SJSA1 (cell line): ENCODE measurements around the gene AVPR2. TPM values are rescaled to one million over a fixed set of nuclear protein-coding genes. Genes with fewer than 3 reads are reported as not detected.
A peak's percentile ranks its signal among the peaks of the same experiment; 100 is the strongest.

ENCODE experiments used
- DNase-seq, 2 experiments: peaks; one replicate each; pipeline ENCODE4 v3.0.0-alpha.2; 2015 to 2020; ENCODE audit warnings: low spot score in 2 of 2, low read depth in 1 of 2
- H3K27ac ChIP-seq: fragments of 250-450 bp; sonication (Bioruptor Pico); 2 replicates; pipeline ENCODE4 v1.5.1; 2020; ENCODE audit warnings: mild to moderate bottlenecking, moderate library complexity
- H3K27me3 ChIP-seq: fragments of 250-450 bp; sonication (Bioruptor Pico); replicated peaks from 2 replicates; pipeline ENCODE4 v1.5.1; 2020; ENCODE audit warnings: mild to moderate bottlenecking, moderate library complexity
- H3K36me3 ChIP-seq: fragments of 250-450 bp; sonication (Bioruptor Pico); 2 replicates; pipeline ENCODE4 v1.5.1; 2020; ENCODE audit warnings: mild to moderate bottlenecking
- H3K4me1 ChIP-seq: fragments of 250-450 bp; sonication (Bioruptor Pico); replicated peaks from 2 replicates; pipeline ENCODE4 v1.6.1; 2021; ENCODE audit warnings: mild to moderate bottlenecking
- H3K4me3 ChIP-seq: fragments of 250-450 bp; sonication (Bioruptor Pico); 2 replicates; pipeline ENCODE4 v1.5.1; 2020; ENCODE audit warnings: mild to moderate bottlenecking
- H3K9me3 ChIP-seq: fragments of 250-450 bp; sonication (Bioruptor Pico); replicated peaks from 2 replicates; pipeline ENCODE4 v1.5.1; 2020; ENCODE audit warnings: mild to moderate bottlenecking
- total RNA-seq: library from RNA; depleted of rRNA; stranded (reverse); fragments of >200 nt; shearing (Covaris generic); gene quantifications from 2 replicates; pipeline ENCODE4 v1.2.3, GENCODE V29; 2014

Gene AVPR2
- total RNA-seq, 1 experiment from 2014 or later = not detected

DNA sequence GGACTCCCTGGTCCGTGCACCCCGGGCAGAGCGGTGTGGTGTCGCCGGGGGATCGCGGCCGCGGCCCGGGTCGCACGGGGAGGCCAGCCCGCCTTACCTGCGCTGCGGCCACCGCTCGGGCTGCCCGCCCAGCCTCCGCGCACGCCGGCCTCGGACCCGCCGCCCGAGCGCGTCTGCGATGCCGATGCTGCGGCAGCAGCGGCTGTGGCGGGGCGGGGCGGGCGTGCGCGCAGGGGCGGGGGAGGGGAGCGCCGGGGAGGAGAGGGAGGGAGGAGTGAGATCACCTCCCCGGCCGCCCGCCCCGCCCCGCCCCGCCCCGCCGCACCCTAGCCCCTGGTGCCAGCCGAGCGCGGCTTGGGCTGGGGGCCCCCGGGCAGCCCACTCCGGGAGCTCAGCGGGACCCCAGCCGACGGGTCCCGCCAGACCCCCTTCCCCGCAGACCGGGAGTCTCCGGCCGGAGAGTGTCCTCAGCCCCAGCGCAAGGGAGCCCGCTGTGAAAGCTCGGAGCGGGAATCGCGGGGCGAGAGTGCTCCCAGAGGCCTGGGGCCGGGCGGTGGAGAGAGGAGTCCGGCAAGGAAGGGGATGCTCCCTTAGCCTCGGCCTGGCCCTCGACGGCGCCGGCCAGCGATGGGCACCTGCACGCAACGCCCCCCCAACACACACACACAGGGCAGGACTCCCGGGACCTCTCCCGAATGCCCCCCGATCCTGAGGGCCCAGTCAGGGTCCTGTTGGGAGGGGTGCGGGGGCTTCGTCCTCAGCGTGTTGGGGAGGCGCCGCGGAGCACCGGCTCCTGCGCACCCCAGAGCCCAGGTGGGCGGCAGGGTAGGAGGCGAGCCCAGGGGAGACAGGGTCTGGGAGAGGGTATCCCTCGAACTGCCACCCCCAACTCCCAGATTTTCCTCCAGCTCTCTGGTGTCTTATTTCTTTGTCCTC lies 18.2 kb upstream of the AVPR2 start, which contains the start of gene L1CAM:
Gene L1CAM (minus strand): TSS at position 206 of the 936 bp plus-strand sequence. CDS start 10,337 bp downstream, outside the sequence.
- H3K4me1 ChIP-seq = no peaks in the 10 kb centered on the region
- H3K9me3 ChIP-seq = no peaks in the 10 kb centered on the region
- no peak within 1 kb of the TSS for H3K4me3 ChIP-seq
- H3K27me3 ChIP-seq = peaks cover 9% of the 10 kb centered on the region; the same call in 1 of the 2 replicates
- H3K36me3 ChIP-seq = no peaks in the 10 kb centered on the region
- no peak for DNase-seq
- no peak within 1 kb of the TSS for H3K27ac ChIP-seq

- Histone ChIP-seq H3K4me3 (no peak overlapping the region), H3K27me3 (peaks cover 9% of the 10 kb centered on the region; the same call in 1 of the 2 replicates), H3K9me3 (no peaks in the 10 kb centered on the region), H3K4me1 (no peaks in the 10 kb centered on the region), H3K27ac (no peak overlapping the region), H3K36me3 (no peaks in the 10 kb centered on the region)
- no peak for DNase-seq
These were observed 17.6 kb upstream of the AVPR2 start for GRCh38 chrX:153886915-153887314.

DNA sequence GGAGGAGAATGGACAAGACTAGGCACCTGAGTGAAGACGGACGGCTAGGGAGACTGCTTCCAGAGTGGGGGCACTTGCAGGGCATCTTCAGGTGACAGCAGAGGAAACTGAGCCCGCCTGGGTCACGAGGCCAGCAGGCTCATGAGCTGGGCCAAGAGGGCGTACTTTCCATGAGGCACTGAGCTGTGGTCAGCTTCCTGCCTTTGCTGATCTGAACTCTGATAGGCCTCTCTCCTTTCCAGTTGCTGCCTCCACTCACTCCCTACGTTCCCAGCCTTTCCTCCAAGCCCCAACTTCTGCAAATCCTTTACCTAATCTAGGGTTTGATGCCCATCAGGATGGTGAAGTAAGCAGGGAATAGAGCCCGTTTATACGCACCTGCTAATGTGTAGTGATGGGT lies 17.1 kb upstream of the AVPR2 start:
- no peak overlapping the region for H3K4me3 ChIP-seq
- no peak for DNase-seq
- H3K36me3 ChIP-seq = no peaks in the 10 kb centered on the region
- no peak overlapping the region for H3K27ac ChIP-seq
- H3K9me3 ChIP-seq = no peaks in the 10 kb centered on the region
- peaks cover 9% of the 10 kb centered on the region; the same call in 1 of the 2 replicates for H3K27me3 ChIP-seq
- no peaks in the 10 kb centered on the region for H3K4me1 ChIP-seq

- peaks cover 9% of the 10 kb centered on the region; the same call in 1 of the 2 replicates for H3K27me3 ChIP-seq
- no peaks in the 10 kb centered on the region for H3K36me3 ChIP-seq
- H3K27ac ChIP-seq = no peak overlapping the region
- no peaks in the 10 kb centered on the region for H3K4me1 ChIP-seq
- H3K4me3 ChIP-seq = no peak overlapping the region
- no peak for DNase-seq
- H3K9me3 ChIP-seq = no peaks in the 10 kb centered on the region
These were observed 16.1 kb upstream of the AVPR2 start for GRCh38 chrX:153888344-153888743.

DNA sequence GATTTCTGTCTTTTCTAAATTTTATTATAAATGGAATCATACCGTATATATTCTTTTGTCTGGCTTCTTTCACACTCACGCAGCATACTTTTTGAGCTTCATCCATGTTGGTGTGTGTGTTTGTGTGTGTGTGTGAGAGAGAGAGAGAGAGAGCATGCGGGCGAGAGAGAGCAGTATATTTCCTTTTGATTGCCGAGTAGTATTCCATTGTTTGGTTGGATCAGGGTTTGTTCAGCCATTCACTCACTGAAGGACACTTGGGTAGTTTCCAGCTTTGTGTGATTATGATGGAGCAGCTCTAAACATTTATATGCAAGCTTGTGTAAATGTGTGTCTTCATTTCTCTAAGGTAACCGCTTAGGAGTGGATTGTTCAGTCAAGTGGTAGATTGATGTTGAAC lies 15.3 kb upstream of the AVPR2 start:
- DNase-seq = no peak
- H3K36me3 ChIP-seq = no peaks in the 10 kb centered on the region
- no peak overlapping the region for H3K4me3 ChIP-seq
- H3K27me3 ChIP-seq = peaks cover 9% of the 10 kb centered on the region; the same call in 1 of the 2 replicates
- no peaks in the 10 kb centered on the region for H3K4me1 ChIP-seq
- no peak overlapping the region for H3K27ac ChIP-seq
- H3K9me3 ChIP-seq = no peaks in the 10 kb centered on the region

DNA sequence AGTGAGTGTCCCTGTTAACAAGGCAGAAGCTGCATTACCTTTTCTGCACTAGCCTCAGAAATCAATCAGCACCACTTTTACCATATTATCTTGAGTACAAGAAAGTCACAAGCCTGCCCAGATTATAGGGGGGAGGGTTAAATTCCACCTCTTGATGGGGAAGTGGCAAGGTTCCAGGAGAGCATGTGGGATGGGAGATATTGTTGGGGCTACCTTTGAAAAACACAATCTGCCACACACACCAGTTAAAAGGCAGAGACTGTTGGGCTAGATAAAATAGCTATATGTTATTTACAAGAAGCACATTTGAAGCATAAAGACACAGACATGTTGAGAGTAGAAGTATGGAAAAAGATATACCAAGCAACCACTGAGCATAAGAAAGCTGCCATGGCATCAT lies 6.6 kb upstream of the AVPR2 start:
- H3K27ac ChIP-seq = no peak overlapping the region
- no peaks in the 10 kb centered on the region for H3K27me3 ChIP-seq
- DNase-seq = no peak
- H3K36me3 ChIP-seq = no peaks in the 10 kb centered on the region
- no peaks in the 10 kb centered on the region for H3K9me3 ChIP-seq
- peaks cover 4% of the 10 kb centered on the region; the same call in 1 of the 2 replicates for H3K4me1 ChIP-seq
- no peak overlapping the region for H3K4me3 ChIP-seq

DNA sequence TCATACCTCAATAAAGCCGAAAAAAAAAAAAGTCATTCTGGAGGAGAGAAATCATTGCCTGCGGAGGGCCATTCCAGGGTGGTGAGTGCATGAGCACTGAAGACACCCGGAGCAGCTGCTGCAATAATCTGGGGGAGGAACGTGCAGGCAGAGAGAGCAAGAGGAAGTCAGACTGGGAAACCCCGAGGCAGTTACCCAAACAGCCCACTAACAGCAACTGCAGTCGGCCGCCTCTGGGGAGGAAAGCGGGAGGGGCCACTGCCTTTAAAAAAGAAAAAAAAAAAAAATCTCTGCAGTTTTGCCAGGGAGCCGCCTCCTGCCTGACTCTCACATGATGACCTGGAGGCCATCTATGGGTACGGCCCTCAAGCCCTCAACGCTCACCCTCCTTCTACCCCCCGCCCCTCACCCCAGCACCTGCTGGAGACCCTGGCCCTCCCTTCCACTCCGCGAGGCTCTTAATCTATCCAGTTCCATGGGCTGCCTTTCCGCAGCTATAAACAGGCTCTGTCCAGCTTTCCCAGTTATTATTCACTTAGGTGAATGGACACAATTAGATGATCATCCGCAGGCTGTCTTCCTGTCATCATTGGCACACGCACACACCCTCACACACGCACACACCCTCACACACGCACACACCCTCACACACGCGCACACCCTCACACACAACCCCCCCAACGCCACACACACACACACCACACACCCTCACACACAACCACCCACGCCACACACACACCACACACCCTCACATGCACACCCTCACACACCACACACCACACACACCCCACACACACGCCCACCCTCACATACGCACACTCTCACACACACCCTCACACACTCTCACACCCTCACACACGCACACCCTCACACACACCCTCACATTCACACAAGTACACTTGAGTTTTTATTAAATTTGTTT lies 3.4 kb upstream of the AVPR2 start:
- no peaks in the 10 kb centered on the region for H3K9me3 ChIP-seq
- H3K27me3 ChIP-seq = no peaks in the 10 kb centered on the region
- no peaks in the 10 kb centered on the region for H3K36me3 ChIP-seq
- H3K4me3 ChIP-seq = no peak overlapping the region
- DNase-seq = peak; percentile 31 to 59
- no peak overlapping the region for H3K27ac ChIP-seq
- H3K4me1 ChIP-seq = peaks cover 4% of the 10 kb centered on the region; the same call in 1 of the 2 replicates

DNA sequence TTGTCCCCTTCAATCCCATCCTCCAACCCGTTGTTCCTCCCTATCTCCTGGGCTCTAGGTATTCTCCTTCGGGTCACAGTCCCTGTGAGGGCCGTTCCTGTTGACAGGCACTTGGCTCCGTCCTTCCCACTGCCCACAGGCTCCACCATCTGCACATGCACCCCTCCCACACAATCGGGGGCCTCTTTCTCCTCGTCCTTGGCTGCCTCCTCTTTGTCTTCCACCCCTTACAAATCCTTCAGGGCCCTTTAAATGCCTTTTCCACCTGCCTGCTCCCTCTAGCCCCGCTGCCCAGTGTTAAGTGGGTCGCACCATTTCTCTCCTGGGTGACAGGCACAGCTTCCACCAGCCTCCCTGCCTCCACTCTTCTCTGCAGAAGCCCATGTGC lies 2.7 kb upstream of the AVPR2 start:
- H3K36me3 ChIP-seq = no peaks in the 10 kb centered on the region
- H3K27ac ChIP-seq = no peak overlapping the region
- no peak overlapping the region for H3K4me3 ChIP-seq
- no peak for DNase-seq
- peaks cover 4% of the 10 kb centered on the region; the same call in 1 of the 2 replicates for H3K4me1 ChIP-seq
- H3K9me3 ChIP-seq = no peaks in the 10 kb centered on the region
- H3K27me3 ChIP-seq = no peaks in the 10 kb centered on the region

DNA sequence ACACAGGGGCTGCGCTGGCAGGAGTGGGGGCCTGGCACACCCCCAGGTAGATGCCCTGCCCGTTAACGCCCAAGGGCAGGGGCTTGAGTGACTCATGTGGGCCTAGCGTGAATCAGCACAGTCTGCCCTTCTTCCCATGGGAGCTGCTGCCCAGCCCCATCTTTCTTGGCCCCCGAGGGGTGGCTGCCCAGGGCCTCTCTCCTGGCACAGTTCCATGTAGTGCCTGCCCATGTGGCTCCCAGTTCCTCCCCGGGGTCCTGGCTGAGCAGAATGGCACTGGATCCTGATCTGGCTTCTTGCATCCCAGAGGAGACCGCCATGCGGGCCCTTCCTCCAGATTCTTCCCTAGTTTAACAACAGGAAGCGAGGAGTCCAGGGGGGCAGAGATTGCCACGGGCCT lies 2.1 kb upstream of the AVPR2 start:
- H3K27ac ChIP-seq = no peak overlapping the region
- no peaks in the 10 kb centered on the region for H3K9me3 ChIP-seq
- DNase-seq = no peak
- no peaks in the 10 kb centered on the region for H3K27me3 ChIP-seq
- H3K36me3 ChIP-seq = no peaks in the 10 kb centered on the region
- H3K4me3 ChIP-seq = no peak overlapping the region
- peaks cover 4% of the 10 kb centered on the region; the same call in 1 of the 2 replicates for H3K4me1 ChIP-seq

- Histone ChIP-seq H3K27ac (no peak overlapping the region), H3K4me1 (peaks cover 4% of the 10 kb centered on the region; the same call in 1 of the 2 replicates), H3K9me3 (no peaks in the 10 kb centered on the region), H3K36me3 (no peaks in the 10 kb centered on the region), H3K4me3 (no peak overlapping the region), H3K27me3 (no peaks in the 10 kb centered on the region)
- DNase-seq = no peak
These were observed 1.1 kb upstream of the AVPR2 start for GRCh38 chrX:153903238-153903980.

- Histone ChIP-seq H3K36me3 (no peaks in the 10 kb centered on the region), H3K4me1 (peaks cover 4% of the 10 kb centered on the region; the same call in 1 of the 2 replicates), H3K27ac (no peak overlapping the region), H3K4me3 (no peak overlapping the region), H3K9me3 (no peaks in the 10 kb centered on the region), H3K27me3 (no peaks in the 10 kb centered on the region)
- DNase-seq = no peak
These were observed 1.1 kb downstream of the AVPR2 start for GRCh38 chrX:153905481-153906095.

- Histone ChIP-seq H3K27ac (no peak overlapping the region), H3K36me3 (no peaks in the 10 kb centered on the region), H3K4me1 (peaks cover 1% of the 10 kb centered on the region; the same call in 1 of the 2 replicates), H3K4me3 (no peak overlapping the region), H3K9me3 (no peaks in the 10 kb centered on the region), H3K27me3 (no peaks in the 10 kb centered on the region)
- DNase-seq = no peak
These were observed 1.8 kb downstream of the AVPR2 start for GRCh38 chrX:153906126-153906917.
